Neural progenitor cell (in vitro differentiated cells): ENCODE data around the gene KLHL35. TPM values are rescaled to one million over a fixed set of nuclear protein-coding genes. Genes with fewer than 3 reads are reported as not detected.

Experiments used
- DNase-seq: peaks from one replicate; pipeline ENCODE4 v3.0.0-alpha.2; 2016; ENCODE audit warnings: low spot score
- H2AFZ ChIP-seq: fragments of 200-600 bp; sonication (generic); replicated peaks from 2 replicates; pipeline ENCODE4 v1.6.1; 2016; ENCODE audit warnings: antibody characterized with exemption
- H3F3A ChIP-seq: fragments of 200-600 bp; sonication (generic); 2 replicates; pipeline ENCODE4 v1.6.1; 2016; ENCODE audit warnings: antibody characterized with exemption, low read depth
- H3K27ac ChIP-seq: fragments of 200-600 bp; sonication (generic); 2 replicates; pipeline ENCODE4 v1.5.1; 2016; ENCODE audit warnings: mild to moderate bottlenecking
- H3K27me3 ChIP-seq: fragments of 200-600 bp; sonication (generic); 2 replicates; pipeline ENCODE4 v1.6.1; 2016; ENCODE audit warnings: mild to moderate bottlenecking, moderate library complexity
- H3K36me3 ChIP-seq: fragments of 200-600 bp; sonication (generic); 2 replicates; pipeline ENCODE4 v1.5.1; 2016
- H3K4me1 ChIP-seq: fragments of 200-600 bp; sonication (generic); 2 replicates; pipeline ENCODE4 v1.6.1; 2016; ENCODE audit warnings: mixed run types
- H3K4me2 ChIP-seq: fragments of 200-600 bp; sonication (generic); 2 replicates; pipeline ENCODE4 v1.6.1; 2016
- H3K4me3 ChIP-seq: fragments of 200-600 bp; sonication (generic); 2 replicates; pipeline ENCODE4 v1.5.1; 2016
- H3K79me2 ChIP-seq: fragments of 200-600 bp; sonication (generic); 2 replicates; pipeline ENCODE4 v1.6.1; 2016; ENCODE audit warnings: low read depth
- H3K9ac ChIP-seq: fragments of 200-600 bp; sonication (generic); 2 replicates; pipeline ENCODE4 v1.6.1; 2016
- H3K9me3 ChIP-seq: fragments of 200-600 bp; sonication (generic); 2 replicates; pipeline ENCODE4 v1.5.1; 2016; ENCODE audit warnings: low read depth
- H4K20me1 ChIP-seq: fragments of 200-600 bp; sonication (generic); 2 replicates; pipeline ENCODE4 v1.6.1; 2016; ENCODE audit warnings: low read depth
- H3K27ac Mint-ChIP-seq: 3 replicates; pipeline ENCODE4 v1.8.0; 2021; ENCODE audit warnings: mixed read lengths
- H3K27me3 Mint-ChIP-seq: 2 replicates; pipeline ENCODE4 v1.8.0; 2022; ENCODE audit warnings: low read depth, mild to moderate bottlenecking, inconsistent platforms, moderate library complexity, mixed read lengths; ENCODE audit not compliant: insufficient read depth
- H3K36me3 Mint-ChIP-seq: 3 replicates; pipeline ENCODE4 v1.8.0; 2021; ENCODE audit warnings: mixed read lengths
- H3K4me1 Mint-ChIP-seq: 3 replicates; pipeline ENCODE4 v1.8.0; 2021; ENCODE audit warnings: mixed read lengths
- H3K4me3 Mint-ChIP-seq: 3 replicates; pipeline ENCODE4 v1.8.0; 2021; ENCODE audit warnings: mild to moderate bottlenecking, moderate library complexity, mixed read lengths
- H3K9me3 Mint-ChIP-seq: 3 replicates; pipeline ENCODE4 v1.8.0; 2020; ENCODE audit warnings: mixed read lengths
- CTCF ChIP-seq: fragments of 200-600 bp; sonication (generic); IDR thresholded peaks from 2 replicates; pipeline ENCODE4 v1.5.1; 2017; ENCODE audit warnings: antibody characterized with exemption, mild to moderate bottlenecking
- EZH2 ChIP-seq: fragments of 200-600 bp; sonication (generic); IDR thresholded peaks from 2 replicates; pipeline ENCODE4 v1.6.1; 2017; ENCODE audit warnings: antibody characterized with exemption, mild to moderate bottlenecking, moderate library complexity
- EZH2phosphoT487 ChIP-seq: fragments of 200-600 bp; sonication (generic); IDR thresholded peaks from 2 replicates; pipeline ENCODE4 v1.6.1; 2017; ENCODE audit warnings: antibody characterized with exemption
- total RNA-seq: library from RNA; depleted of rRNA; stranded (reverse); fragments of >200 nt; gene quantifications from 2 replicates; pipeline ENCODE4 v1.2.3, GENCODE V29; 2015; ENCODE audit warnings: low replicate concordance

KLHL35 gene
- total RNA-seq, 1 donor from 2014 or later: 1.2 TPM

GRCh38 chr11:75433443-75433842 is 440 bp upstream of the KLHL35 start:
- H4K20me1 ChIP-seq: peaks cover 20% of the 10 kb centered on the region
- Mint-ChIP-seq H3K36me3 (peaks cover 7% of the 10 kb centered on the region), H3K4me1 (peaks cover 35% of the 10 kb centered on the region), H3K27ac (peak overlapping the region; percentile 60), H3K27me3 (peaks cover 38% of the 10 kb centered on the region), H3K9me3 (peaks cover 12% of the 10 kb centered on the region), H3K4me3 (peak overlapping the region; percentile 60)
- peak overlapping the region; percentile 51 for H3K4me3 ChIP-seq
- H3K4me2 ChIP-seq: peak overlapping the region; percentile 97
- H3K36me3 ChIP-seq: no peaks in the 10 kb centered on the region
- H3K27me3 ChIP-seq: peaks cover 53% of the 10 kb centered on the region
- peaks cover 34% of the 10 kb centered on the region for H3F3A ChIP-seq
- no peak for TF ChIP-seq EZH2
- no peak for TF ChIP-seq EZH2phosphoT487
- no peak for TF ChIP-seq CTCF
- H3K9ac ChIP-seq: no peak overlapping the region
- H3K9me3 ChIP-seq: peaks cover 9% of the 10 kb centered on the region
- H2AFZ ChIP-seq: peak overlapping the region; percentile 82
- no peak overlapping the region for H3K27ac ChIP-seq
- peaks cover 20% of the 10 kb centered on the region for H3K4me1 ChIP-seq
- DNase-seq: no peak
- no peaks in the 10 kb centered on the region for H3K79me2 ChIP-seq

- Mint-ChIP-seq H3K36me3 (peaks cover 9% of the 10 kb centered on the region), H3K4me3 (peak overlapping the region; percentile 88), H3K27ac (no peak overlapping the region), H3K4me1 (peaks cover 35% of the 10 kb centered on the region), H3K27me3 (peaks cover 38% of the 10 kb centered on the region), H3K9me3 (peaks cover 12% of the 10 kb centered on the region)
- TF ChIP-seq EZH2 (no peak), CTCF (peak; percentile 12), EZH2phosphoT487 (no peak)
- H3K27me3 ChIP-seq: peaks cover 67% of the 10 kb centered on the region
- H3K9ac ChIP-seq: no peak overlapping the region
- no peaks in the 10 kb centered on the region for H3K36me3 ChIP-seq
- H3F3A ChIP-seq: peaks cover 43% of the 10 kb centered on the region
- H3K9me3 ChIP-seq: peaks cover 9% of the 10 kb centered on the region
- H3K4me1 ChIP-seq: peaks cover 20% of the 10 kb centered on the region
- H3K79me2 ChIP-seq: no peaks in the 10 kb centered on the region
- peak overlapping the region; percentile 51 for H3K4me3 ChIP-seq
- DNase-seq: peak; percentile 43
- H4K20me1 ChIP-seq: peaks cover 20% of the 10 kb centered on the region
- peak overlapping the region; percentile 97 for H3K4me2 ChIP-seq
- H2AFZ ChIP-seq: peak overlapping the region; percentile 82
- H3K27ac ChIP-seq: no peak overlapping the region
Measured at GRCh38 chr11:75431533-75432525, 1.2 kb downstream of the KLHL35 start.

- H3K4me3 ChIP-seq: peak overlapping the region; percentile 36
- H3K27ac ChIP-seq: no peak overlapping the region
- peaks cover 43% of the 10 kb centered on the region for H3F3A ChIP-seq
- peaks cover 9% of the 10 kb centered on the region for H3K9me3 ChIP-seq
- Mint-ChIP-seq H3K27ac (no peak overlapping the region), H3K4me3 (peak overlapping the region; percentile 88), H3K4me1 (peaks cover 35% of the 10 kb centered on the region), H3K27me3 (peaks cover 38% of the 10 kb centered on the region), H3K9me3 (peaks cover 12% of the 10 kb centered on the region), H3K36me3 (peaks cover 9% of the 10 kb centered on the region)
- DNase-seq: no peak
- no peaks in the 10 kb centered on the region for H3K36me3 ChIP-seq
- peak overlapping the region; percentile 11 for H2AFZ ChIP-seq
- H4K20me1 ChIP-seq: peaks cover 20% of the 10 kb centered on the region
- H3K4me2 ChIP-seq: peak overlapping the region; percentile 70
- TF ChIP-seq EZH2phosphoT487 (peak; percentile 86), EZH2 (peak; percentile 93), CTCF (no peak)
- no peak overlapping the region for H3K9ac ChIP-seq
- H3K4me1 ChIP-seq: peaks cover 20% of the 10 kb centered on the region
- no peaks in the 10 kb centered on the region for H3K79me2 ChIP-seq
- peaks cover 73% of the 10 kb centered on the region for H3K27me3 ChIP-seq
Measured at GRCh38 chr11:75430714-75431532, 2.1 kb downstream of the KLHL35 start.
